ENCODE data around the gene PLXDC2. TPM values are rescaled to one million over a fixed set of nuclear protein-coding genes. Genes with fewer than 3 reads are reported as not detected.

The PLXDC2 gene
- total and polyA plus RNA-seq, 8 donors, result 2.1 to 57.2 (median 11.2) TPM

DNA sequence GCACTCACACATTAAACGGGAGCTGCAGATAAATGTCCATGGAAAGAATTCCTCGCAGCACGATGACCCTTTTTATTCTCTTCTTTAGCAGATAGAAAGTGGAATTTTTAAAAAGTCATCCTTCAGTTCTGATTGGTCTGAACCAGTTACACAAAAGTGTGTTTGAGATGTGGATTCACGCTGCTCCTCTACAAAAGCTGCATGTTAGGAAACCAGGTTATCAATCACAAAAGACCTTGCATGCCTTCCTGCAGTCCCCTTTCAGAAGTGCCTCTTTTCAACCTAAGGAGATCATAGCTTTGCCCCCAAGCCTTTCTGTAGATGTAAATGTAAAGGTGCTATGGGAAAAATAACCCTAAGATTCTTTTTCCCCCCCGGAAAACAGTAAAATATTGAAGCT is 299.7 kb downstream of the PLXDC2 start:
- WGBS, 5 donors, result 77 to 90% (median 84%) methylated on average over 5 of the region's 5 CpGs

DNA sequence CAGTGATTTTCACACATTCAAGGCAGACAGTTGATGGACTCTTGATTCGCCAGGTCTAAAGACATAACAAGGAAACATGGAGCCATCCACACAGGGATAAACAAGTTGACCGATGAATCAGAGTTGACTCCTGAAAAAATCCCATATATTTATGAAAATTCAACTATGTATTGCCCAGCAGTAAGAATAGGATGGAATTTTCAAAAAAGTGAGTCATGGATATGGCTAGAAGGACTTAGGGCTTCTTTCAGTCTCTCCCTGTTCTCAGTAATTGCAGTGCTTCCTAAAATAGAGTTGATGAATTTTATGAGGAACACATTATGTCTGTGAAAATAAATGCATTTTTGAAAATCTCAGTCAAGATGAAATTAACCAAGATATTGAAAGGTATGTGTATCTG is 301.2 kb downstream of the PLXDC2 start:
- Histone ChIP-seq H3K4me3 (no peak overlapping the region), H3K4me1 (no peaks in the 10 kb centered on the region), H3K27me3 (no peaks in the 10 kb centered on the region), H3K9me3 (no peaks in the 10 kb centered on the region), H3K36me3 (no peaks in the 10 kb centered on the region), H3K27ac (no peak overlapping the region)
- WGBS, 5 donors, result 86 to 98% (median 88%) methylated on average over 2 of the region's 2 CpGs
- no peak for DNase-seq
- TF ChIP-seq POLR2A (IDR thresholded peaks at IDR 0.05) (no peak), POLR2AphosphoS5 (IDR thresholded peaks at IDR 0.05) (no peak), EP300 (IDR thresholded peaks at IDR 0.05) (no peak)
- TF ChIP-seq, protein P1, sequence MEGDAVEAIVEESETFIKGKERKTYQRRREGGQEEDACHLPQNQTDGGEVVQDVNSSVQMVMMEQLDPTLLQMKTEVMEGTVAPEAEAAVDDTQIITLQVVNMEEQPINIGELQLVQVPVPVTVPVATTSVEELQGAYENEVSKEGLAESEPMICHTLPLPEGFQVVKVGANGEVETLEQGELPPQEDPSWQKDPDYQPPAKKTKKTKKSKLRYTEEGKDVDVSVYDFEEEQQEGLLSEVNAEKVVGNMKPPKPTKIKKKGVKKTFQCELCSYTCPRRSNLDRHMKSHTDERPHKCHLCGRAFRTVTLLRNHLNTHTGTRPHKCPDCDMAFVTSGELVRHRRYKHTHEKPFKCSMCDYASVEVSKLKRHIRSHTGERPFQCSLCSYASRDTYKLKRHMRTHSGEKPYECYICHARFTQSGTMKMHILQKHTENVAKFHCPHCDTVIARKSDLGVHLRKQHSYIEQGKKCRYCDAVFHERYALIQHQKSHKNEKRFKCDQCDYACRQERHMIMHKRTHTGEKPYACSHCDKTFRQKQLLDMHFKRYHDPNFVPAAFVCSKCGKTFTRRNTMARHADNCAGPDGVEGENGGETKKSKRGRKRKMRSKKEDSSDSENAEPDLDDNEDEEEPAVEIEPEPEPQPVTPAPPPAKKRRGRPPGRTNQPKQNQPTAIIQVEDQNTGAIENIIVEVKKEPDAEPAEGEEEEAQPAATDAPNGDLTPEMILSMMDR (IDR thresholded peaks at IDR 0.05), result no peak
- intact Hi-C loops (cut with DNase I; ENCODE audit: low total_unique reads), result no loop called here

More for the DNA sequence above, 299.7 kb downstream of the PLXDC2 start:
- intact Hi-C loops (cut with DNase I; ENCODE audit: low total_unique reads), result no loop called here
- H3K27me3 ChIP-seq, result no peaks in the 10 kb centered on the region
- DNase-seq, result no peak
- no peaks in the 10 kb centered on the region for H3K9me3 ChIP-seq
- no peak for TF ChIP-seq POLR2AphosphoS5 (IDR thresholded peaks at IDR 0.05)
- no peak for TF ChIP-seq POLR2A (IDR thresholded peaks at IDR 0.05)
- no peak for TF ChIP-seq EP300 (IDR thresholded peaks at IDR 0.05)
- TF ChIP-seq, protein P1 (IDR thresholded peaks at IDR 0.05), result no peak
- no peaks in the 10 kb centered on the region for H3K4me1 ChIP-seq
- H3K27ac ChIP-seq, result no peak overlapping the region
- H3K4me3 ChIP-seq, result no peak overlapping the region
- no peaks in the 10 kb centered on the region for H3K36me3 ChIP-seq

DNA sequence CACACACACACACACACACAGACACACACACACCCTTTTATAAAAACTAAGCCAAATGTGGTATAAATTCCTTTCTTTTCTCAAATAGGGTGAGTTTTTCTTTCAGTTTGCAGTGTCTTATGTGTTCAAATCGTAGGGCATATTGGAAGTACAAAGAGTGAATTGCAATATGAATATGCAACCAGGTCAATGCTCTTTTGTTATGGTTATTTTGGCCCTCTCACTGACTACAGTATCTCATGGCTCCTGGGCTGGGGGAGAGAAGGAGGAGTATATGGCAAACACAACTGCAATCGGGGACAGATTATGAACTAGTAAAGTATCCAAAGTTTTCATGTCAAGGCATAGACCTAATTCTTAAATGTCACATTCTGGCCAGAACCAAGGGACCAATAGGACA is 301.9 kb downstream of the PLXDC2 start:
- no peak overlapping the region for H3K4me3 ChIP-seq
- WGBS, 5 donors, result 35 to 71% (median 64%) methylated on average over 2 of the region's 2 CpGs

DNA sequence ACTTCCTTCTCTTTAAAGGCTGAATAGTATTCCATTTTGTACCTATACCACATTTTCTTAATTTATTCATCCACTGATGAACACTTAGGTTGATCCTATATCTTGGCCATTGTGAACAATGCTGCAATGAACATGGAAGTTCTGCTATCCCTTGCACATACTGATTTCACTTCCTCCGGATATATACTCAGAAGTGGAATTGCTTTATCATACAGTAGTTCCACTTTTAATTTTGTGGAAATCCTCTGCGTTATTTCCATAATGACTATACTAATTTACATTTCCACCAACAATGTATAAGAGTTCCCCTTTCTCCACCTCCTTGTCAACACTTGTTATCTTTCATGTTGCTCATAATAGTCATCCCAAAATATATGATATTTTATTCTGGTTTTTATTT is 312.6 kb downstream of the PLXDC2 start:
- Histone ChIP-seq H3K27me3 (no peaks in the 10 kb centered on the region), H3K9me3 (peaks cover 0 to 29% (median 8%) of the 10 kb centered on the region in 4 donors), H3K4me3 (no peak overlapping the region), H3K4me1 (no peaks in the 10 kb centered on the region), H3K27ac (no peak overlapping the region), H3K36me3 (no peaks in the 10 kb centered on the region)
- 84 to 94% (median 91%) methylated on average over 2 of the region's 2 CpGs for WGBS, 5 donors
- TF ChIP-seq, protein P1 (IDR thresholded peaks at IDR 0.05), result no peak
- TF ChIP-seq EP300 (IDR thresholded peaks at IDR 0.05) (no peak), POLR2AphosphoS5 (IDR thresholded peaks at IDR 0.05) (no peak), POLR2A (IDR thresholded peaks at IDR 0.05) (no peak)
- DNase-seq, result no peak
- intact Hi-C loops (cut with DNase I; ENCODE audit: low total_unique reads), result no loop called here

More for the DNA sequence above, 301.9 kb downstream of the PLXDC2 start:
- H3K36me3 ChIP-seq, result no peaks in the 10 kb centered on the region
- no peak for DNase-seq
- intact Hi-C loops (cut with DNase I; ENCODE audit: low total_unique reads), result no loop called here
- H3K4me1 ChIP-seq, result no peaks in the 10 kb centered on the region
- H3K9me3 ChIP-seq, result no peaks in the 10 kb centered on the region
- no peaks in the 10 kb centered on the region for H3K27me3 ChIP-seq
- TF ChIP-seq POLR2A (IDR thresholded peaks at IDR 0.05) (no peak), POLR2AphosphoS5 (IDR thresholded peaks at IDR 0.05) (no peak), EP300 (IDR thresholded peaks at IDR 0.05) (no peak)
- TF ChIP-seq, protein P1 (IDR thresholded peaks at IDR 0.05), result no peak
- no peak overlapping the region for H3K27ac ChIP-seq
